ENCODE results near the gene PDCD1. TPM values are rescaled to one million over a fixed set of nuclear protein-coding genes. Genes with fewer than 3 reads are reported as not detected.

The PDCD1 gene
- total RNA-seq, 1 donor from 2014 or later = not detected

GRCh38 chr2:241844066-241844728 is 14.5 kb downstream of the PDCD1 start:
- H3K4me1 ChIP-seq = peaks cover 8% of the 10 kb centered on the region in 2 donors
- DNase-seq (ENCODE audit: low spot score in 2 of 2) = peak; percentile 35 to 88
- TF ChIP-seq, protein P1, sequence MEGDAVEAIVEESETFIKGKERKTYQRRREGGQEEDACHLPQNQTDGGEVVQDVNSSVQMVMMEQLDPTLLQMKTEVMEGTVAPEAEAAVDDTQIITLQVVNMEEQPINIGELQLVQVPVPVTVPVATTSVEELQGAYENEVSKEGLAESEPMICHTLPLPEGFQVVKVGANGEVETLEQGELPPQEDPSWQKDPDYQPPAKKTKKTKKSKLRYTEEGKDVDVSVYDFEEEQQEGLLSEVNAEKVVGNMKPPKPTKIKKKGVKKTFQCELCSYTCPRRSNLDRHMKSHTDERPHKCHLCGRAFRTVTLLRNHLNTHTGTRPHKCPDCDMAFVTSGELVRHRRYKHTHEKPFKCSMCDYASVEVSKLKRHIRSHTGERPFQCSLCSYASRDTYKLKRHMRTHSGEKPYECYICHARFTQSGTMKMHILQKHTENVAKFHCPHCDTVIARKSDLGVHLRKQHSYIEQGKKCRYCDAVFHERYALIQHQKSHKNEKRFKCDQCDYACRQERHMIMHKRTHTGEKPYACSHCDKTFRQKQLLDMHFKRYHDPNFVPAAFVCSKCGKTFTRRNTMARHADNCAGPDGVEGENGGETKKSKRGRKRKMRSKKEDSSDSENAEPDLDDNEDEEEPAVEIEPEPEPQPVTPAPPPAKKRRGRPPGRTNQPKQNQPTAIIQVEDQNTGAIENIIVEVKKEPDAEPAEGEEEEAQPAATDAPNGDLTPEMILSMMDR (IDR thresholded peaks at IDR 0.05) = no peak
- intact Hi-C loops (cut with DNase I) = loop anchor here (2.0 kb wide), 1 partner anchor 109 kb away; the partner anchor contains the start of gene D2HGDH
- H3K9me3 ChIP-seq = no peaks in the 10 kb centered on the region
- peak overlapping the region; percentile 54 to 63 for H3K4me3 ChIP-seq
- no peaks in the 10 kb centered on the region for H3K36me3 ChIP-seq
- H3K27ac ChIP-seq = peak overlapping the region; percentile 46 to 60
- no peaks in the 10 kb centered on the region for H3K27me3 ChIP-seq

- no peak for DNase-seq (ENCODE audit: low spot score in 2 of 2)
Measured at GRCh38 chr2:241843321-241844065, 15.2 kb downstream of the PDCD1 start.

DNA sequence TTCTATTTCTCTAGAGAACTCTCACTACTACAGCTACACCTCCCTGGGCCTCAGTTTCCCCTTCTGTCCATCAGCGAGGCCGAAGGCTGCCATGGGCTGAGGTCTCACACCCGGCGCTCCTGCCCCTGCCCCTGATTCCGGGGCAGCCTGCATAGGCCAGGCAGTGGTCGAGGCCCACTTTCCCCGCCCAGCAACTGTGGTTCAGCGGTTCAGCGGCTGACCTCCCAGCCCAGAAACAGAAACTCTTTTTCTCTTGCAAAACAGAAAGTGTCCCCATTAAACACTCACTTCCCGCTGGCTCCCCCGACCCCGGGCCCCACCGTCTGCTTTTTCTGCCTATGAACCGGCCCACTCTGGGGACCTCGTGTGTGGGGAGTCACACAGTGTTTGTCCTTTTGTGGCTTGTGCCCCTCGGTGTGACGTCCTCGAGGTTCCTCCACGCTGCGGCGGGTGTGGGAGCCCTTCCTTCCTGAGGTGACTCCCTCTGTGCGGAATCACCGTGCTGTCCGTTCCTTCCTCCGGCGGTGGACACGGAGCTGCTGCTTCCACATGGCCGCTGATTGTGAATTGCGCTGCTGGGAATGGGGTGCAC is 16.0 kb downstream of the PDCD1 start:
- Histone ChIP-seq H3K27me3 (no peaks in the 10 kb centered on the region), H3K27ac (peak overlapping the region; percentile 36 to 46), H3K4me1 (peaks cover 8% of the 10 kb centered on the region in 2 donors), H3K36me3 (no peaks in the 10 kb centered on the region), H3K4me3 (no peak overlapping the region), H3K9me3 (no peaks in the 10 kb centered on the region)
- DNase-seq (ENCODE audit: low spot score in 2 of 2) = peak; percentile 64 to 86
- intact Hi-C loops (cut with DNase I) = no loop called here
- TF ChIP-seq, protein P1 (IDR thresholded peaks at IDR 0.05) = no peak

More at GRCh38 chr2:241843321-241844065, 15.2 kb downstream of the PDCD1 start:
- no peaks in the 10 kb centered on the region for H3K9me3 ChIP-seq
- intact Hi-C loops (cut with DNase I) = loop anchor here (2.0 kb wide), 1 partner anchor 109 kb away; the partner anchor contains the start of gene D2HGDH
- H3K4me3 ChIP-seq = peak overlapping the region; percentile 54 to 63
- TF ChIP-seq, protein P1 (IDR thresholded peaks at IDR 0.05) = no peak
- peak overlapping the region; percentile 46 to 60 for H3K27ac ChIP-seq
- H3K4me1 ChIP-seq = peaks cover 8% of the 10 kb centered on the region in 2 donors
- H3K27me3 ChIP-seq = no peaks in the 10 kb centered on the region
- no peaks in the 10 kb centered on the region for H3K36me3 ChIP-seq

GRCh38 chr2:241842067-241842415 is 16.7 kb downstream of the PDCD1 start:
- no peak overlapping the region for H3K4me3 ChIP-seq
- TF ChIP-seq, protein P1 (IDR thresholded peaks at IDR 0.05) = no peak
- no peaks in the 10 kb centered on the region for H3K27me3 ChIP-seq
- H3K27ac ChIP-seq = peak overlapping the region; percentile 1 to 20
- no peaks in the 10 kb centered on the region for H3K9me3 ChIP-seq
- DNase-seq (ENCODE audit: low spot score in 2 of 2) = no peak
- H3K36me3 ChIP-seq = no peaks in the 10 kb centered on the region
- intact Hi-C loops (cut with DNase I) = no loop called here
- H3K4me1 ChIP-seq = peaks cover 8% of the 10 kb centered on the region in 2 donors

DNA sequence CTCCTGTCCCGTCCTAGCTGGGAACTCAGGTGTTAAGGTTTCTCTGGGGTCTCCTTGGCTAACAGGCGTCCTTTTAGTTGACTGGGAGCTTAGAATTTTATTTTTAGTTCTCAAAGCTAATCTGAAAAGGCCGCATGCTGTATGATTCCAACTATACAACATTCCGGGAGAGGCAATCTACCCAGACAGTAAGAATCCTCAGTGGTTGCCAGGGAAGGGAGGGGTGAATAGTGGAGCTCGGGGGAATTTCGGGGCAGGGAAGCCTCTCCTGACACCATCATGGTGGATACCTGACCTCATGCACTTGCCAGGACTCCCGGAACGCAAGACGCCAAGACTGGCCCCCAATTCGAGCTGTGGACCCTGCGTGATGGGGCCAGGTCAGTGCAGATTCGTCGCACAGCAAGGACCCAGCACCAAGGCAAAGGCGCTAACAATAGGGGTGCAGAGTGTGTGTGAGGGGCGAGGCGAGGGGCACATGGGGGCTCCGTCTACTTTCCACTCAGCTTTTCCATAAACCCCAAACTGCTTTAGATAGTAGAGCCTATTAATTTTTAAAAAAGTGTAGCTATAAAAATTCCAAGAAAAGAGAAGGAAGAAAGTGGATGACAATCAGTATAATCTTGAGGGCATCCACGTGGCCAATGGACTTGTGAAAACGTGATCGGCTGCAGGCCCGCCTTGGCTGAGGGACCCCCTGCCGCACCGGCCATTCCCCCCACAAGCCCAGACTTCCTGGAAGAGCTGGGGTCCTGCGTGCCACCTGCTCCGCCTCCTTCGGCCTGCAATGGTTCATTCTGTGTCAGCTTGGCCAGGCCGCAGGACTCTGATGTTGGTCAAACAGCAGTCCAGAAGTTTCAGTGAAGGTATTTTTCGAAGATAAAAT is 17.3 kb downstream of the PDCD1 start:
- Histone ChIP-seq H3K27ac (peak overlapping the region in 1 of 2 donors; percentile 1), H3K9me3 (no peaks in the 10 kb centered on the region), H3K27me3 (no peaks in the 10 kb centered on the region), H3K4me1 (peaks cover 8% of the 10 kb centered on the region in 2 donors), H3K4me3 (no peak overlapping the region), H3K36me3 (no peaks in the 10 kb centered on the region)
- no peak for DNase-seq (ENCODE audit: low spot score in 2 of 2)
- TF ChIP-seq, protein P1 (IDR thresholded peaks at IDR 0.05) = no peak
- intact Hi-C loops (cut with DNase I) = no loop called here

Measured in ascending aorta (tissue), 2 donors.